Left ventricle myocardium inferior (tissue), 1 donor: ENCODE measurements around the gene TLR9. TPM values are rescaled to one million over a fixed set of nuclear protein-coding genes. Genes with fewer than 3 reads are reported as not detected.

Experiments used
- DNase-seq: peaks from one replicate; pipeline ENCODE4 v3.0.0-alpha.2; 2020
- H3K27ac ChIP-seq: fragments of 200-600 bp; replicated peaks from 2 replicates; pipeline ENCODE4 v1.8.0; 2021
- H3K27me3 ChIP-seq: fragments of 200-600 bp; 2 replicates; pipeline ENCODE4 v1.8.0; 2021; ENCODE audit warnings: low read depth
- H3K36me3 ChIP-seq: fragments of 200-600 bp; 2 replicates; pipeline ENCODE4 v1.8.0; 2021
- H3K4me1 ChIP-seq: fragments of 200-600 bp; 2 replicates; pipeline ENCODE4 v1.8.0; 2021
- H3K4me3 ChIP-seq: fragments of 200-600 bp; 2 replicates; pipeline ENCODE4 v1.8.0; 2021; ENCODE audit warnings: mild to moderate bottlenecking, moderate library complexity
- H3K9me3 ChIP-seq: fragments of 200-600 bp; replicated peaks from 2 replicates; pipeline ENCODE4 v1.8.0; 2021
- CTCF ChIP-seq: fragments of 200-600 bp; IDR thresholded peaks from 2 replicates; pipeline ENCODE4 v1.8.0; 2021; ENCODE audit warnings: antibody characterized with exemption, mild to moderate bottlenecking, borderline replicate concordance
- intact Hi-C: fragments of 100-400 bp; cut with micrococcal nuclease; formaldehyde crosslinking; loops from one replicate; pipeline ENCODE4 v1.11.0; 2022
- total RNA-seq: library from RNA; stranded (reverse); fragmentation: NEBNext Ultra II Directional; extraction: Animal tissue kit (Norgen Biotek cat#: 25700); gene quantifications from one replicate; pipeline ENCODE4 v1.2.1, GENCODE V29; 2021
- donor health status: DM: no; HTN: yes; CAD: no; lungs with severe emphysema.

TLR9 gene
- total RNA-seq, 1 donor from 2014 or later: 0.66 TPM

- intact Hi-C loops: no loop called here
- no peak for DNase-seq
These were observed 44.3 kb upstream of the TLR9 start for GRCh38 chr3:52269776-52270175.

GRCh38 chr3:52268036-52268435 is 42.6 kb upstream of the TLR9 start:
- Histone ChIP-seq H3K27ac (no peak overlapping the region), H3K36me3 (peaks cover 86% of the 10 kb centered on the region), H3K4me3 (no peak overlapping the region), H3K4me1 (peaks cover 51% of the 10 kb centered on the region), H3K27me3 (no peaks in the 10 kb centered on the region), H3K9me3 (no peaks in the 10 kb centered on the region)
- no peak for TF ChIP-seq CTCF
- intact Hi-C loops: no loop called here
- no peak for DNase-seq

More at GRCh38 chr3:52269776-52270175, 44.3 kb upstream of the TLR9 start:
- no peak for TF ChIP-seq CTCF
- Histone ChIP-seq H3K27me3 (no peaks in the 10 kb centered on the region), H3K4me3 (no peak overlapping the region), H3K36me3 (peaks cover 80% of the 10 kb centered on the region), H3K9me3 (no peaks in the 10 kb centered on the region), H3K27ac (peak overlapping the region; percentile 67), H3K4me1 (peaks cover 68% of the 10 kb centered on the region)

- TF ChIP-seq CTCF: no peak
- no peak for DNase-seq
- Histone ChIP-seq H3K27me3 (no peaks in the 10 kb centered on the region), H3K4me1 (peaks cover 30% of the 10 kb centered on the region), H3K4me3 (no peak overlapping the region), H3K9me3 (no peaks in the 10 kb centered on the region), H3K36me3 (peaks cover 100% of the 10 kb centered on the region), H3K27ac (no peak overlapping the region)
- intact Hi-C loops: no loop called here
These were observed 39.9 kb upstream of the TLR9 start for GRCh38 chr3:52265387-52265786.

- Histone ChIP-seq H3K4me1 (peaks cover 5% of the 10 kb centered on the region), H3K27ac (no peak overlapping the region), H3K4me3 (no peak overlapping the region), H3K27me3 (no peaks in the 10 kb centered on the region), H3K9me3 (no peaks in the 10 kb centered on the region), H3K36me3 (peaks cover 100% of the 10 kb centered on the region)
- intact Hi-C loops: no loop called here
- TF ChIP-seq CTCF: no peak
- no peak for DNase-seq
These were observed 37.0 kb upstream of the TLR9 start for GRCh38 chr3:52262447-52262846.

GRCh38 chr3:52259448-52259847 is 34.0 kb upstream of the TLR9 start:
- Histone ChIP-seq H3K27me3 (no peaks in the 10 kb centered on the region), H3K4me3 (no peak overlapping the region), H3K36me3 (peaks cover 100% of the 10 kb centered on the region), H3K27ac (no peak overlapping the region), H3K4me1 (peaks cover 5% of the 10 kb centered on the region), H3K9me3 (no peaks in the 10 kb centered on the region)
- no peak for DNase-seq
- intact Hi-C loops: no loop called here
- TF ChIP-seq CTCF: no peak

GRCh38 chr3:52259035-52259434 is 33.6 kb upstream of the TLR9 start:
- intact Hi-C loops: no loop called here
- H3K36me3 ChIP-seq: peaks cover 100% of the 10 kb centered on the region
- H3K27me3 ChIP-seq: no peaks in the 10 kb centered on the region
- no peak for TF ChIP-seq CTCF
- no peak for DNase-seq
- H3K4me1 ChIP-seq: peaks cover 8% of the 10 kb centered on the region
- no peak overlapping the region for H3K27ac ChIP-seq
- no peaks in the 10 kb centered on the region for H3K9me3 ChIP-seq
- no peak overlapping the region for H3K4me3 ChIP-seq
